HG02973 (cell line): ENCODE data around the gene IMPA2.
"Not testable (repeated sequence)": the region's sequence is repeated elsewhere in the genome, so short reads cannot be mapped to it uniquely, and the experiment has no call there.

Experiments used
- ATAC-seq: cut with Tn5 transposase; IDR thresholded peaks from one replicate; pipeline ENCODE4 v1.9.1; 2021; ENCODE audit warnings: moderate library complexity; ENCODE audit not compliant: unreplicated experiment

IMPA2 gene

GRCh38 chr18:12067671-12068070, 86.4 kb downstream of the IMPA2 start:
- no peak for ATAC-seq

- not testable (repeated sequence) for ATAC-seq
These were observed 87.1 kb downstream of the IMPA2 start for GRCh38 chr18:12068316-12068949.

- ATAC-seq, result no peak
These were observed 87.6 kb downstream of the IMPA2 start for GRCh38 chr18:12068950-12069320.

GRCh38 chr18:12071066-12071465, 89.8 kb downstream of the IMPA2 start:
- ATAC-seq, result not testable (repeated sequence)

GRCh38 chr18:12072996-12073395, 91.7 kb downstream of the IMPA2 start:
- ATAC-seq, result no peak

- no peak for ATAC-seq
These were observed 93.4 kb downstream of the IMPA2 start for GRCh38 chr18:12074736-12075135.

GRCh38 chr18:12076424-12077140, 95.3 kb downstream of the IMPA2 start:
- ATAC-seq, result no peak

GRCh38 chr18:12077994-12078393, 96.7 kb downstream of the IMPA2 start:
- not testable (repeated sequence) for ATAC-seq

GRCh38 chr18:12079491-12080237, 98.4 kb downstream of the IMPA2 start:
- ATAC-seq, result no peak
